ENCODE data around the gene EFCAB6. TPM values are rescaled to one million over a fixed set of nuclear protein-coding genes. Genes with fewer than 3 reads are reported as not detected.
"Not testable (repeated sequence)": the region's sequence is repeated elsewhere in the genome, so short reads cannot be mapped to it uniquely, and the experiment has no call there.

Gene EFCAB6
- total RNA-seq, 1 donor, result 0.52 TPM

DNA sequence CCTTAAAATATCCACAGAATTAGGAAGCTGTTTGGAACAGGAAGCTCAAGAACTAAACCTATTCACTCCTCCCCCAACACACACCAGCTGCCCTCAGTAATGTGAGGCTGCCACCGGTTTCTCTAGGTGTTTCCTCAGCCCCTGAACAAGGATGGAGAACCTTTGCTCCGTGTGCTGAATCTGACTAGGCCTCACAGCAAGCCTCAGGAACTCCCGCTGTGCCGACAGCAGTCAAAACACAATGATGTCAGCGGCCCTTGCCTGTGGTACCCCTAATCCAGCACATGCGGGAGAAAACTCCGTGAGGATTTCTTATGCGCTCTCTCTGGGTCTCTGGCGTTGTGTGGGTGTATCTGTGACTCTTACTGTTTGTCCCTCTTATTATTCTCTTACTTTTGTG lies 153.3 kb downstream of the EFCAB6 start:
- H3K9me3 ChIP-seq (ENCODE audit: low read depth, low read length), result no peaks in the 10 kb centered on the region
- H3K4me3 ChIP-seq (ENCODE audit: low read length), result no peak overlapping the region
- H3K4me1 ChIP-seq (ENCODE audit: insufficient read depth, low read length), result no peaks in the 10 kb centered on the region
- H3K27me3 ChIP-seq (ENCODE audit: insufficient read depth, low read length), result no peaks in the 10 kb centered on the region

DNA sequence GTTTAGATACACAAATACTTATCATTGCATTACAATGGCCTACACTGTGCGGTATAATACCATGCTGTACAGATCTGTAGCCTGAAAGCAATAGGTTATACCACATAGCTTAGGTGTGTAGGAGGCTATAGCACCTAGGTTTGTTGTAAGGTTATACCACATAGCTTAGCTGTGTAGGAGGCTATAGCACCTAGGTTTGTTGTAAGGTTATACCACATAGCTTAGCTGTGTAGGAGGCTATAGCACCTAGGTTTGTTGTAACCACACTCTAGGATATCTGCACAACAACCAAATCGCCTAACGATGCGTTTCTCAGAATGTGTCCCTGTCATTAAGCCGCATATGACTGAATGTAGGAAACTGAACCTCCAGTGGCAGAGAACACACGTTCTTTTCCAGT lies 155.5 kb downstream of the EFCAB6 start:
- H3K4me1 ChIP-seq (ENCODE audit: insufficient read depth, low read length); H3K27me3 ChIP-seq (ENCODE audit: insufficient read depth, low read length); H3K9me3 ChIP-seq (ENCODE audit: low read depth, low read length); H3K4me3 ChIP-seq (ENCODE audit: low read length): not testable (repeated sequence)

DNA sequence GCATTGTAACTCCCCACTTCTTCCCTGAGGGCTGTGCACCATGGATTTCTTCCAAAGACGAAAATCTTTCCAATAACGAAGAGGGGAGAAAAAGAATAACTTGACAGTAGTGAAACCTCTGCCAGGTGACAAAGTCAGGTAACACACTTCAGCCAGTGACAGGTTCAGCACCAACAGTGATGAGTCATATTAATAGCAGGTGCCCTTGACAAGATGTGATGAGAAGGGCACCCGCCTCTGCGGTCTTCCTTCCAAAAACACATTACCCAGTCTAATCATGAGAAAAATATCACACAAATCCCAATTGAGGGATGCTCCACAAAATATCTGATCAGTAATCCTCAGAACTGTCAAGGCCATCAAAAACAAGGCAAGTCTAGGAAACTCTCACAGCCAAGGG lies 157.8 kb downstream of the EFCAB6 start:
- H3K4me3 ChIP-seq (ENCODE audit: low read length), result no peak overlapping the region
- H3K27me3 ChIP-seq (ENCODE audit: insufficient read depth, low read length), result no peaks in the 10 kb centered on the region
- H3K9me3 ChIP-seq (ENCODE audit: low read depth, low read length), result no peaks in the 10 kb centered on the region
- no peaks in the 10 kb centered on the region for H3K4me1 ChIP-seq (ENCODE audit: insufficient read depth, low read length)

DNA sequence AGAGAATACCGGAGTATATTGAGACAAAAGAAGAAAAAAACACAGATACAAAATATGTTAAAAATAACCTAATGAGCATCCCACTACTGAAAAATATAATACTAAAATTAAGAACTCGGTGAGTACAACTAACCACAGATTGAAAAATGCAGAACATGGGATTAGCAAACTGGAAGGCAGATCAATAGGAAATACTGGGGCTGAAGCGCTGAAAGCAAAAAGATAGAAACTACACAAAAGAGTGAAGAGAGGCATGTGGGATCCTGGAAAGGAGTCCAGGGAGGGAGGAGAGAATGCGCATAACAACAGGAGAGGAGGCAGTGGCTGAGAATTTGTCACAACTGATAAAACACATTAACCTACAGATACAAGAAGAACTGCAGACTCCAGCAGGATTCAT lies 159.3 kb downstream of the EFCAB6 start:
- Histone ChIP-seq H3K4me1 (ENCODE audit: insufficient read depth, low read length) (no peaks in the 10 kb centered on the region), H3K27me3 (ENCODE audit: insufficient read depth, low read length) (no peaks in the 10 kb centered on the region), H3K9me3 (ENCODE audit: low read depth, low read length) (no peaks in the 10 kb centered on the region), H3K4me3 (ENCODE audit: low read length) (no peak overlapping the region)

DNA sequence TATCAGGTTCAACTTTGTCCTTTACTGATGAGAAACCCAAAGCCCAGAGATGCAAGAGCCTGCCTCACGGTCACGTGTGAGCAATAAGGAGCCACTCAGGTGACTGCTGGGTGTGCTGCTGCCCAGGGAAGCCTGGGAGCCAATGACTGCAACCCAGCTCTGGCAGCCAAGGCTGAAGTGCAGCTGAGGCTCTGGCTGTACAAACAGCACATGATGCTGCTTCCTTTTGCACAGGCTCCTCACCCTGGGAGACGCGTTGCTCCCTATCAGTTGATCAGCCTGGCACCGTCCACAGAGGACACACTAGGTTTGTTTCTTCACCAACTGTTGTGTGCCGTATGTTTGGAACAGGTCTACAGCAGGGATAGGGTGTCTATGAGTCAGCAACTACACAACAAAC lies 168.7 kb downstream of the EFCAB6 start:
- H3K9me3 ChIP-seq (ENCODE audit: low read depth, low read length), result peaks cover 8% of the 10 kb centered on the region
- no peaks in the 10 kb centered on the region for H3K27me3 ChIP-seq (ENCODE audit: insufficient read depth, low read length)
- H3K4me3 ChIP-seq (ENCODE audit: low read length), result no peak overlapping the region
- no peaks in the 10 kb centered on the region for H3K4me1 ChIP-seq (ENCODE audit: insufficient read depth, low read length)

DNA sequence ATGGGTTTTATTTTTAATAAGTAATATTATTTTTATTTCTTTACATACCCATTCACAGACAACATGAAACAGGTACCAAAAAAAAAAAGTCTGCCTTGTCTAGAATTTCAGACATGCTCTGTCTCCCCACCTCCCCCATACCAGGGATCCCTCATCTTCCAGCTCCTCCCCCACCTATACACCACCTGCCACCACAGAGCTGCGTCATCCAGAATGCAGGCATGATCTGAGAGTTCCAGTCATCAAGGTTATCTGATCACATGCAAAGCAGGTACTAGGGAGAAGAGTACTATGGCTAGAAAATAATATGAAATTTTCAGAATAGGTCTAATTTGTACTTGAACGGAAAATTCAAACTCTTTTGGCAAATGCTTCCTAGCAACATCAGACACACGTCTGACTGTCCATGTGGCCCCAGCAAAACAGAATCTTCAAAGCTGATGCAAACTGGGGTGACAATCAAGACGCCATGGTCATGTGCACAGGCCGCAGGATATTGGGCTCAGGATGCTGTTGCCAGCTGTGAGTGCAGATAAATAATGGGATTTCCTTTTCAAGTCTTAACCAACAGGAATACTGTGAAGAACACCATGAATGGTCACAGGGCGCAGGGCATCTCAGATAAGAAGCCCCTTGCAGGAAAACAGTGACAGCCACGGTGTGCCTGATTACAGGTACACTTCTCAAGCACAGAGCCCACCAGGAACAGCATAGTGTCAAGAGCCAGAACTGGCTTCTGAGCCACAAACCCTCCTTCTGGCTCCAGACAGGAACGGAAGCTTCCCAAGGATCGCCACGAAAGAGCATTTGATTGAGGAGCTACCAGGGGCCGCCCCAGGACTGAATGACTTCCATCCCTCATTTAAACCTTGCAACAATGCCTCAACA lies 169.5 kb downstream of the EFCAB6 start:
- Histone ChIP-seq H3K4me1 (ENCODE audit: insufficient read depth, low read length) (no peaks in the 10 kb centered on the region), H3K27me3 (ENCODE audit: insufficient read depth, low read length) (no peaks in the 10 kb centered on the region), H3K9me3 (ENCODE audit: low read depth, low read length) (peaks cover 8% of the 10 kb centered on the region), H3K4me3 (ENCODE audit: low read length) (no peak overlapping the region)

DNA sequence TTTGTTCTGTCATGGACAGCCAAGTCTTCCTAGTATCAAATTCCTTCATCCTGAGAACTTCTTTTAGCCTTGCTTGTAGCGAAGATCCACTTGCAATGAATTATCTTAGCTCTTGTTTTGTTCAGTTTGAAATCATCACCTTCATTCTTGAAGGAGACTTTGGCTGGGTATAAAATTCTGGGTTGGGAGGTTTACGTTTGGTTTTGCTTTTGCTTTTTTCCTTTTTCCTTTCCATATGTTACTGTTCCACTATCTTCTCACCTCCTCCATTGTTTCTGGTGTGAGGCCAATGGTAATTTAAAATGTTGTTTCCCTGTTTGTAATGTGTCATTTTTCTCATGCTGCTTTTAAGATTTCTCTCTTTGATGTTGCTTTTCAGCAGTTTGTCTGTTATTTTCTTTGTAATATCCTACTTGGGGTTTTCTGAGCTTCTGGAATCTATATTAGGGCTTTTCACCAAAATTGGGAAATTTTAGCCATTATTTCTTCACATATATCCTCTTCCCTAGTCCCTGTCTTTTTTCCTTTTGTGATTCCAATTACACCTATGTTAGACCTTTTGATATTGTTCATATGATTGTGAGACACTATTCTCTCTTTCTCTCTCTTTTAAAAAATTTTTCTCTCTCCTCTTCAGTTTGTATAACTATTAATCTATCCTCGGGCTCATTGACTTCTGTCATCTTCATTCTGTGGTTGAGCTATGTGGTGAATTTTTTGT lies 172.7 kb downstream of the EFCAB6 start:
- Histone ChIP-seq H3K27me3 (ENCODE audit: insufficient read depth, low read length) (no peaks in the 10 kb centered on the region), H3K4me1 (ENCODE audit: insufficient read depth, low read length) (no peaks in the 10 kb centered on the region), H3K9me3 (ENCODE audit: low read depth, low read length) (peaks cover 8% of the 10 kb centered on the region), H3K4me3 (ENCODE audit: low read length) (no peak overlapping the region)

DNA sequence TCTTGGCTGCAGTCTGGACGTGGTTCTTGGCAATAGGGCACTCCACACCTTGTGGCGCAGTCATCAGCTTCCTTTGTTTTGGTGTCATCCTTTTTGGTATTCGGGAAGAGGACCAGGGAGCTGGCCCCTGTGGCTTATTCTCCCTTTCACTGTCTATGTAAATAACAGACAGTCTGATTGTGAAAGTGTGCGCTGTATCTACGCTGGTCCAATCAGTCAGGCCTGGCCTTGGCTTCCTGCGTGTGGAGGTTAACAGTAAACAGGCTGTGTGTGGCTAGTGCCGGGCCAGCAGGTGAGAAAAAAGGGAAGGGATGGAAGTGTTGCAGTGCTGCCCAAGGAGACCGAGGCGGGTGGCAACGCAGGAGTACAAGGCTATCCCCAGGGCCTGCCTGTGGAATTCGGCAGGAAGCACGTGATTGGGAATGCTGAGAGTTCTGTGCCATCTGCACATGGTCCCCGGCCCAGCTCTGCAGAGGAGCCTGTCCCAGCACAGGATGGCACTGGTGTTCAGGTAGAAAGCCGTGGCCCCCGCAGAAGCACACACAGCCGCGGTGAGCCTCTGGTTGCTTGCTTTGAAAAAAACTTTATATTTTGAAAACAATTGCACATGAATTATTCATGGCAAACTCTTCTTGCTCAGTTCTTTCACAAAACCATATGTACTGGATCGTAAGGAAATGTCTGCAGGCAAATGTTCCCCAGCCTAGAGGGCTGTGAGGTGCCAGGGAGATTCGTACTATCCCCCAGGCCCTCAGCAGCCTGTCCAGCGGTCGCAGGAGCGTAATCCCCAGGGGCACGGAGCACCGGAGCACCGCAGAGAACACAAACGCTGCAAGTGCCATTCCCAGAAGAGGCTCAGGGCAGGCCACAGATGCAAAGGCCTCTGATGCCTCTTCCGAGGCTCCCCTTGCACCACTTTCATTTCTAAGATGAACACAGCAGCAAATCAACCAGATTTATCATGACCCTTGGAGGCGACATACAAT lies 174.5 kb downstream of the EFCAB6 start:
- H3K27me3 ChIP-seq (ENCODE audit: insufficient read depth, low read length), result no peaks in the 10 kb centered on the region
- peaks cover 8% of the 10 kb centered on the region for H3K9me3 ChIP-seq (ENCODE audit: low read depth, low read length)
- no peaks in the 10 kb centered on the region for H3K4me1 ChIP-seq (ENCODE audit: insufficient read depth, low read length)
- no peak overlapping the region for H3K4me3 ChIP-seq (ENCODE audit: low read length)

DNA sequence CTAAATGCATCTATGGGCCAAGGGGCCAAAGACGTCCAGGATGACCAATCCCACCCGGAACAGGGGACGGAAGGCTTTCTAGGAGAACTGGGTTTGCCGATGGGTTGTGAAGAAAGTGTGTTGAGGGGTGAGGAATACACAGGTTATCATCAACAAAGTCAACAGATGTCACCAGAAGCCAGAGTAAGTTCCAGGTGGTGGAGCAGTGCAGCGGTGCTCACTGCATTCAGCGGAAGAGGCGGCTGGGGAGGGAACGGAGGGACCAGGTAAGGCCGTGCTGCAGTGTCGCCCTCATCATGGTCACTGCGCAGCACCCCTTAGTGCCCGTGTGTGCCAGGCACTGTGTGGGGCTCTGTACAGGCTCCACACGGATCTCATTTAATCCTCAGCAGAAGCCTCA lies 176.0 kb downstream of the EFCAB6 start:
- Histone ChIP-seq H3K4me3 (ENCODE audit: low read length) (no peak overlapping the region), H3K9me3 (ENCODE audit: low read depth, low read length) (peaks cover 8% of the 10 kb centered on the region), H3K27me3 (ENCODE audit: insufficient read depth, low read length) (no peaks in the 10 kb centered on the region), H3K4me1 (ENCODE audit: insufficient read depth, low read length) (no peaks in the 10 kb centered on the region)

DNA sequence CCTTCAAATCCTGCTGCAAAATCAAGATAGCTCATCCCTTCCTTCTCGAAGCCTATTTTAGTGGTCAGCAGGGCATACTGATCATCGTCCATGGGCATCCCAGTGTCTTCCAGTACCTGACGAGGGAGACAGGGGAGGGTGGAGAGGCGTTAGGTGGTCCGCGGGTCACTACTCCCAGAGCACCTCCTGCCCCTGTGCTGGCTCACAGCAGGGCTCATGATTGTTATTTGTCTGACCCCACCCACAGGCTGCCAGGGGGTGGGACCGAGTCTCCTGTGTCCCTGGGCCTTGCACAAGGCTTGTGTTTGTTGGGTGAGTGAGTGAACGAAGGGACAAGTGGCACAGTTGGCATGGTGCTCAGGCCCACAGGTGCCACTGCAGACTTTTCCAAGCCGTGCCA lies 177.0 kb downstream of the EFCAB6 start:
- H3K4me1 ChIP-seq (ENCODE audit: insufficient read depth, low read length), result no peaks in the 10 kb centered on the region
- peaks cover 8% of the 10 kb centered on the region for H3K9me3 ChIP-seq (ENCODE audit: low read depth, low read length)
- H3K27me3 ChIP-seq (ENCODE audit: insufficient read depth, low read length), result no peaks in the 10 kb centered on the region
- no peak overlapping the region for H3K4me3 ChIP-seq (ENCODE audit: low read length)

DNA sequence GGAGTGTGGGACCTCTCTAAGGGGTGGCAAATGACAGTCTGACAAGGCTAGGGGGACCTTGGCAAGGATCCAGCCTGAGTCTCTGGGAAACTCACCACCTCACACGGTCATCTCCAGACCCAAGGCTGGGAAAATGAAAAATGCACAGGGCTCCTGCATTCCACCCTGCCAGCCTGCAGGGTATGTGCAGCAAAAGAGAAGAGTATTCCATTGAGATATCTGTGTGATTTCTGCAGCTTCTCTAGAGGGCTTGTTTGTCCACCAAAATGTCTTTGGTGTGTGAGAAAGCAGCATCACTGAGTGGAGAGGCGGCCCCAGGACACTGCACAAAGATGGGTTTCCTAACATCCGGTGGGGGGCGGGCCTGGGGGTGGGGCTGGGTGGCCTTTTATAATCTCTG lies 177.8 kb downstream of the EFCAB6 start:
- Histone ChIP-seq H3K27me3 (ENCODE audit: insufficient read depth, low read length) (no peaks in the 10 kb centered on the region), H3K4me3 (ENCODE audit: low read length) (no peak overlapping the region), H3K9me3 (ENCODE audit: low read depth, low read length) (peaks cover 2% of the 10 kb centered on the region), H3K4me1 (ENCODE audit: insufficient read depth, low read length) (no peaks in the 10 kb centered on the region)

DNA sequence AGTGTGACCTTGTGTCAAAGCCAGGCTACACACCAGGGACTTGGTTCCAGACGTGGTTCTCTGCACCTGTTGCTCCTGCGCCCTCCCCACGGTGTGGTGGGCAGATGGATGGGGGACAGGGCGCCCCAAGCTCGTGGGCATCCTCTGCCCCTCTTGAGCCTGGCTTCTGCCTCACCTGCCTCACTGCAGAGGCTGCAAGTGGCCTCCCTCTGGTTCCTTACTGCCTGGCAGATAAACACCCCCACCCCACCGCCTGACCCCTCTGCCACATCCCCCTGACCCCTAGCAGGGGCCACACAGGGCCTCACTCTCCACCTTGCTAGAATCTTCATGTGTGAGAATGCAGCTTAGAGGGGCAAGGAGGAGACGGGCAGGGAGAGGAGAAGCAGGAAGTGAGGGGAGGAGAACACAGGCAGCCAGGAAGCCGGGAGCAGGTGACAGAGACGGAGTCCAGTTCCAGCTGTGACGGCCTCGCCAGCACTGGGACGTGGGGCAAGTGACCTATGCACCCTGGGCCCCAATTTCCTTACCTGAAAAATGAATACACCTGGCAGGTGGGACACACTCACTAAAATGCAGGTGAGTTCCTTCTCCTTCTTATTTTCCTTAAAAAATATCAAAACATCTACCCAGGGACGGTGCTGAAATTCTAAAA lies 178.3 kb downstream of the EFCAB6 start:
- H3K27me3 ChIP-seq (ENCODE audit: insufficient read depth, low read length), result no peaks in the 10 kb centered on the region
- H3K4me3 ChIP-seq (ENCODE audit: low read length), result no peak overlapping the region
- H3K4me1 ChIP-seq (ENCODE audit: insufficient read depth, low read length), result no peaks in the 10 kb centered on the region
- no peaks in the 10 kb centered on the region for H3K9me3 ChIP-seq (ENCODE audit: low read depth, low read length)

DNA sequence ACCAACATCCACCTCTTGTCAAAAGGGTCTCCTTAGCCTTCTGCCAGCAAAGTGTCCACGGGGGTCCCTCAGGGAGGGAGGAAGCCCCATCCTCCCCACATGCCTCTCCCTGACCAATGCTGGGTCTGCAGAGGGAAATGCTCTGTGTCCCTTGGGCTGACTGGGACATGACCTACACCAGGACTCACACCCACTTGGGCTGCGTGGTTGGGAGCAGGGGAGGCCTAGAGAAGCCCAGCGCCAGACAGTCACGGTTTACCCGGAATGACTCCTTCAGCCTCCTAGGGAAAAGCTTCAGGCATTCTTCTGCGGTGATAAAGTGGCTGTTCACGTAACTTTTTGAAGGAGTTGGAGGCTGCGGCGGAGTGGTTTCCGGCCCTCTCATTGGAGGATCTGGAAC lies 180.3 kb downstream of the EFCAB6 start:
- Histone ChIP-seq H3K27me3 (ENCODE audit: insufficient read depth, low read length) (no peaks in the 10 kb centered on the region), H3K9me3 (ENCODE audit: low read depth, low read length) (no peaks in the 10 kb centered on the region), H3K4me1 (ENCODE audit: insufficient read depth, low read length) (no peaks in the 10 kb centered on the region), H3K4me3 (ENCODE audit: low read length) (no peak overlapping the region)

DNA sequence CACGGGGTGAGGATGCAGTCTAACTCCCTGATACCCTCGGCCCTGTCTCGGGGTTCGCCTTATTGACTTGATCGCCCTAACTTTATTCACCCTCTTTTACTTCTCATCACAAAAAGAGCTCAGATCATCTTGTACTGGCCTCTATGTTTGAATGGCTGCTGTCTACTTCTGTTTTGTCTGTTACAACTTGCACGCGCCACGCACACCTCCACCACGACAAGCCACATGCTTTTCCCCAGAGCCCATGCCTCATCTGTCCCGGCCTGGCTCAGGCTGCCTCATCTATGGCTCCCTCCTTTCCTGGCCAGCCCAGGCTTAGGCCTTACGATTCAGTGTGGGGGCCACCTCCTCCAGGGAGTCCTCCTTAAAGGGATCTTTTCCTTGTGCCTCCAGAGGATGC lies 180.9 kb downstream of the EFCAB6 start:
- Histone ChIP-seq H3K9me3 (ENCODE audit: low read depth, low read length) (no peaks in the 10 kb centered on the region), H3K4me3 (ENCODE audit: low read length) (no peak overlapping the region), H3K27me3 (ENCODE audit: insufficient read depth, low read length) (no peaks in the 10 kb centered on the region), H3K4me1 (ENCODE audit: insufficient read depth, low read length) (no peaks in the 10 kb centered on the region)
